Subcutaneous adipose tissue (tissue), 4 donors: ENCODE measurements around the gene AK4. TPM values are rescaled to one million over a fixed set of nuclear protein-coding genes. Genes with fewer than 3 reads are reported as not detected.

Source experiments
- total RNA-seq, 4 donors: library from RNA; depleted of rRNA; stranded (reverse); fragments of >200 nt; gene quantifications; one replicate each; pipeline ENCODE4 v1.1.0, GENCODE V29; 2016
- TF ChIP-seq, protein P1 (sequence below): fragments of 450-650 bp; IDR thresholded peaks from one replicate; pipeline ENCODE4 v1.5.1; 2016; ENCODE audit warnings: low read depth, mild to moderate bottlenecking, control low read depth, antibody characterized with exemption, moderate library complexity

Gene AK4
- total RNA-seq, 4 donors from 2014 or later, result 19.8 to 70.6 (median 51.1) TPM

GRCh38 chr1:65166572-65167305, 18.7 kb downstream of the AK4 start:
- TF ChIP-seq, protein P1, sequence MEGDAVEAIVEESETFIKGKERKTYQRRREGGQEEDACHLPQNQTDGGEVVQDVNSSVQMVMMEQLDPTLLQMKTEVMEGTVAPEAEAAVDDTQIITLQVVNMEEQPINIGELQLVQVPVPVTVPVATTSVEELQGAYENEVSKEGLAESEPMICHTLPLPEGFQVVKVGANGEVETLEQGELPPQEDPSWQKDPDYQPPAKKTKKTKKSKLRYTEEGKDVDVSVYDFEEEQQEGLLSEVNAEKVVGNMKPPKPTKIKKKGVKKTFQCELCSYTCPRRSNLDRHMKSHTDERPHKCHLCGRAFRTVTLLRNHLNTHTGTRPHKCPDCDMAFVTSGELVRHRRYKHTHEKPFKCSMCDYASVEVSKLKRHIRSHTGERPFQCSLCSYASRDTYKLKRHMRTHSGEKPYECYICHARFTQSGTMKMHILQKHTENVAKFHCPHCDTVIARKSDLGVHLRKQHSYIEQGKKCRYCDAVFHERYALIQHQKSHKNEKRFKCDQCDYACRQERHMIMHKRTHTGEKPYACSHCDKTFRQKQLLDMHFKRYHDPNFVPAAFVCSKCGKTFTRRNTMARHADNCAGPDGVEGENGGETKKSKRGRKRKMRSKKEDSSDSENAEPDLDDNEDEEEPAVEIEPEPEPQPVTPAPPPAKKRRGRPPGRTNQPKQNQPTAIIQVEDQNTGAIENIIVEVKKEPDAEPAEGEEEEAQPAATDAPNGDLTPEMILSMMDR, result no peak

- TF ChIP-seq, protein P1, result no peak
Measured at GRCh38 chr1:65167586-65168242, 19.7 kb downstream of the AK4 start.

DNA sequence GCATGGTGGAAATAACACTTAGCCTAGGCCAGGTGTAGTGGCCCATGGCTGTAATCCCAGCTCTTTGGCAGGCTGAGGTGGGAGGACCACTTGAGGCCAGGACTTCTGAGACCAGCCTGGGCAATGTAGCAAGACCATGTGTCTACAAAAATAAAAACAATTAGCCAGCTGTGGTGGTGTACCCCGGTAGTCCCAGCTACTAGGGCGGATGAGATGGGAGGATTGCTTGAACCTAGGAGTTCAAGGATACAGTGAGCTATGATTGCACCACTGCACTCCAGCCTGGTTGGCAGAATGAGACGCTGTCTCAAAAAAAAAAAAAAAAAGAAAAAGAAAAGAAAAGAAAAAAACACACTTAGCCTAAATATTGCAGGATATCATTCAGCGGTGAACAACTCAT, 20.9 kb downstream of the AK4 start:
- TF ChIP-seq, protein P1, result no peak

GRCh38 chr1:65170511-65171142, 22.6 kb downstream of the AK4 start:
- TF ChIP-seq, protein P1, result no peak

DNA sequence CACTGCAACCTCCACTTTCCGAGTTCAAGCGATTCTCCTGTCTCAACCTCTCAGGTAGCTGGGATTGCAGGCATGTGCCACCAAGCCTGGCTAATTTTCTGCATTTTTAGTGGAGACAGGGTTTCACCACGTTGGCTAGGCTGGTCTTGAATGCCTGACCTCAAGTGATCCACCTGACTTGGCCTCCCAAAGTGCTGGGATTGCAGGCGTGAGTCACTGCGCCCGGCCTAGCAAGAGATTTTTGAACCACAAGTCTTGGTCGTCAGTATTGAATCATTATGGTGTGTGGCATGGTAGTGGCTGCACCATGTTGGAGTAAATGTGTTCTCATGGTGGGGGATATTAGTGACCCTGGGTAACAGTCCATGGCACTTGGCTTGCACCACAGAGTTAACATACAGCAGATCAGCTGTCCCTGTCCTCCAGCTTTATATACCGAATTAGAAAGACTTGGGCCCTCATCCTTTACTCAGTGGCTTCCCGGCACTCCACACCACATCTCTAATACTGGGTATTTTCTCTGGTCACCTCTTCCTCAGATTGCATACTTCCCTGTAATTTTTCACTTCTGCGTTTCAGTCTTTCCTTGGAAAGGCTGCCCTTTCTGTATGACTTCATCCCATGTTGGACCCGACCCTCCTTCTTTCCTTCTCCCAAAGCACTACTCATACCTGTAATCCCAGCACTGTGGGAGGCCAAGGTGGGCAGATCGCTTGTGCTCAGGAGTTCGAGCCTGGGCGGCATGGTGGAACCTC, 25.1 kb downstream of the AK4 start:
- TF ChIP-seq, protein P1, result no peak

GRCh38 chr1:65174585-65174984, 26.6 kb downstream of the AK4 start:
- TF ChIP-seq, protein P1, result no peak
